NCI-H1417 (cell line): ENCODE data around the gene BTBD9.

Source experiments
- DNase-seq, 3 experiments: peaks; one replicate each; lab custom pipeline; 2025; lab: John Stamatoyannopoulos, UW

The BTBD9 gene

GRCh38 chr6:38198219-38198618, 441.5 kb downstream of the BTBD9 start:
- no peak for DNase-seq

- no peak for DNase-seq
Observed at GRCh38 chr6:38195113-38195635, 444.6 kb downstream of the BTBD9 start.

- DNase-seq = no peak
Observed at GRCh38 chr6:38194589-38194988, 445.1 kb downstream of the BTBD9 start.

GRCh38 chr6:38194282-38194572, 445.5 kb downstream of the BTBD9 start:
- DNase-seq = no peak

- peak in 2 of 3 experiments; percentile 86 to 95 for DNase-seq
Observed at GRCh38 chr6:38193481-38194281, 446.0 kb downstream of the BTBD9 start.

GRCh38 chr6:38193051-38193450, 446.7 kb downstream of the BTBD9 start:
- DNase-seq = no peak

GRCh38 chr6:38192487-38192886, 447.2 kb downstream of the BTBD9 start:
- peak in 1 of 3 experiments; percentile 59 for DNase-seq

- peak in 1 of 3 experiments; percentile 48 for DNase-seq
Observed at GRCh38 chr6:38192011-38192410, 447.7 kb downstream of the BTBD9 start.

- DNase-seq = no peak
Observed at GRCh38 chr6:38191418-38191817, 448.3 kb downstream of the BTBD9 start.

GRCh38 chr6:38188677-38189335, 450.9 kb downstream of the BTBD9 start:
- no peak for DNase-seq

- peak in 1 of 3 experiments; percentile 26 for DNase-seq
Observed at GRCh38 chr6:38187811-38188590, 451.7 kb downstream of the BTBD9 start.

- DNase-seq = peak in 1 of 3 experiments; percentile 22
Observed at GRCh38 chr6:38187325-38187724, 452.4 kb downstream of the BTBD9 start.

GRCh38 chr6:38185752-38186151, 454.0 kb downstream of the BTBD9 start:
- no peak for DNase-seq

- DNase-seq = no peak
Observed at GRCh38 chr6:38185244-38185643, 454.5 kb downstream of the BTBD9 start.

GRCh38 chr6:38184585-38185080, 455.1 kb downstream of the BTBD9 start:
- peak; percentile 73 to 85 (median 76) for DNase-seq

GRCh38 chr6:38183856-38184584, 455.7 kb downstream of the BTBD9 start:
- peak in 1 of 3 experiments; percentile 28 for DNase-seq

GRCh38 chr6:38182426-38182825, 457.3 kb downstream of the BTBD9 start:
- no peak for DNase-seq

- DNase-seq = peak in 1 of 3 experiments; percentile 37
Observed at GRCh38 chr6:38180586-38180985, 459.1 kb downstream of the BTBD9 start.

- DNase-seq = no peak
Observed at GRCh38 chr6:38179794-38180430, 459.8 kb downstream of the BTBD9 start.

GRCh38 chr6:38179300-38179699, 460.4 kb downstream of the BTBD9 start:
- DNase-seq = peak; percentile 4 to 62 (median 58)

GRCh38 chr6:38178584-38178886, 461.2 kb downstream of the BTBD9 start:
- DNase-seq = no peak
